B cell (primary cell): ENCODE data around the gene SRSF2. TPM values are rescaled to one million over a fixed set of nuclear protein-coding genes. Genes with fewer than 3 reads are reported as not detected.

ENCODE experiments used
- ATAC-seq: fragments of 200-7000 bp; cut with Tn5 transposase; one replicate; pipeline ENCODE4 v1.10.0; 2021; ENCODE audit warnings: low read depth, mild to moderate bottlenecking, moderate number of reproducible peaks, moderate library complexity
- CTCF ChIA-PET: fragments of 350-600 bp; sonication (Branson Sonifier 250); formaldehyde crosslinking; loops from one replicate; lab custom pipeline; 2021; ENCODE audit warnings: antibody characterized with exemption, inconsistent platforms; lab: Charles Lee
- POLR2A ChIA-PET: fragments of 350-600 bp; sonication (Branson Sonifier 250); formaldehyde crosslinking; loops from one replicate; lab custom pipeline; 2021; ENCODE audit warnings: antibody characterized with exemption; lab: Charles Lee
- DNase-seq: peaks from one replicate; pipeline ENCODE4 v3.0.0; 2013
- H2AFZ ChIP-seq: 2 replicates; pipeline ENCODE4 v1.6.1; 2012; ENCODE audit warnings: mild to moderate bottlenecking, low read depth, low read length; ENCODE audit not compliant: insufficient read depth, poor library complexity, severe bottlenecking
- H3K27ac ChIP-seq, 2 donors: 1 replicate in 1 of 2; 2 replicates in 1 of 2; pipeline ENCODE4 v1.5.1; 2012 to 2013; ENCODE audit warnings: low read length in 2 of 2, mild to moderate bottlenecking in 2 of 2, moderate library complexity in 1 of 2
- H3K27me3 ChIP-seq, 4 experiments: fragments of 200-600 bp in 1 of 4; sonication (generic) in 1 of 4; replicated peaks in 1 of 4; 1 replicate in 2 of 4; 2 replicates in 2 of 4; pipeline versions ENCODE4 v1.6.1 to v1.7.0; 2013 to 2016; ENCODE audit warnings: low read length in 3 of 4, mild to moderate bottlenecking in 2 of 4, mixed read lengths in 1 of 4, moderate library complexity in 1 of 4; ENCODE audit not compliant: insufficient read depth in 4 of 4, control insufficient read depth in 3 of 4; ENCODE audit errors: control extremely low read depth in 1 of 4
- H3K36me3 ChIP-seq, 2 experiments: replicated peaks in 1 of 2; 1 replicate in 1 of 2; 2 replicates in 1 of 2; pipeline versions ENCODE4 v1.6.1 to v1.7.1; 2013; ENCODE audit warnings: low read length in 1 of 2; ENCODE audit not compliant: insufficient read depth in 2 of 2, control insufficient read depth in 1 of 2; ENCODE audit errors: control extremely low read depth in 1 of 2, extremely low read depth in 1 of 2
- H3K4me1 ChIP-seq, 2 donors: fragments of 200-600 bp in 1 of 2; sonication (generic) in 1 of 2; 1 replicate in 1 of 2; 2 replicates in 1 of 2; pipeline versions ENCODE4 v1.5.1 to v1.6.1; 2013 to 2017; ENCODE audit warnings: low read length in 2 of 2; ENCODE audit not compliant: control insufficient read depth in 2 of 2, insufficient read depth in 2 of 2
- H3K4me2 ChIP-seq: replicated peaks from 2 replicates; pipeline ENCODE3; 2012; ENCODE audit warnings: mild to moderate bottlenecking, low read depth, low read length; ENCODE audit not compliant: poor library complexity, severe bottlenecking
- H3K4me3 ChIP-seq, 5 experiments: fragments of 200-600 bp in 1 of 5; sonication (generic) in 1 of 5; 1 replicate in 3 of 5; 2 replicates in 2 of 5; pipeline versions ENCODE4 v1.5.1 to v1.7.0; 2011 to 2016; ENCODE audit warnings: low read length in 4 of 5, mild to moderate bottlenecking in 4 of 5, low read depth in 2 of 5, control low read depth in 1 of 5, moderate library complexity in 1 of 5; ENCODE audit not compliant: insufficient read depth in 1 of 5; ENCODE audit errors: control extremely low read depth in 1 of 5, extremely low read depth in 1 of 5
- H3K79me2 ChIP-seq: fragments of 200-600 bp; sonication (generic); one replicate; pipeline ENCODE4 v1.6.0; 2016; ENCODE audit warnings: low read length; ENCODE audit not compliant: control insufficient read depth, insufficient read depth
- H3K9ac ChIP-seq: fragments of 200-600 bp; sonication (generic); 2 replicates; pipeline ENCODE4 v1.6.1; 2017; ENCODE audit warnings: mild to moderate bottlenecking, low read length, moderate library complexity
- H3K9me3 ChIP-seq, 3 donors: one replicate each; pipeline versions ENCODE4 v1.6.1 to v1.7.1; 2013; ENCODE audit warnings: low read length in 2 of 3; ENCODE audit not compliant: control insufficient read depth in 2 of 3, insufficient read depth in 1 of 3; ENCODE audit errors: control extremely low read depth in 1 of 3
- H4K20me1 ChIP-seq: 2 replicates; pipeline ENCODE4 v1.6.0; 2012; ENCODE audit warnings: mild to moderate bottlenecking, low read length; ENCODE audit not compliant: insufficient read depth, control insufficient read depth, poor library complexity, severe bottlenecking
- H3K27ac Mint-ChIP-seq: one replicate; pipeline ENCODE4 v1.8.0; 2021; ENCODE audit warnings: mixed read lengths
- H3K27me3 Mint-ChIP-seq: one replicate; pipeline ENCODE4 v1.8.0; 2021; ENCODE audit warnings: mixed read lengths
- H3K4me1 Mint-ChIP-seq: one replicate; pipeline ENCODE4 v1.8.0; 2021; ENCODE audit warnings: mixed read lengths
- H3K4me3 Mint-ChIP-seq: one replicate; pipeline ENCODE4 v1.8.0; 2021; ENCODE audit warnings: mixed read lengths
- H3K9me3 Mint-ChIP-seq: one replicate; pipeline ENCODE4 v1.8.0; 2022; ENCODE audit warnings: mixed read lengths; ENCODE audit not compliant: insufficient read depth
- CTCF ChIP-seq: fragments of 200-600 bp; IDR thresholded peaks from one replicate; pipeline ENCODE4 v1.8.0; 2022; ENCODE audit warnings: antibody characterized with exemption, mild to moderate bottlenecking
- EZH2 ChIP-seq: IDR thresholded peaks from 2 replicates; pipeline ENCODE4 v1.6.1; 2012; ENCODE audit warnings: borderline replicate concordance, low read depth, mild to moderate bottlenecking, moderate library complexity, low read length; ENCODE audit not compliant: insufficient read depth, poor library complexity, severe bottlenecking
- WGBS: methylation state at CpG from one replicate; pipeline ENCODE4 v1.1.5; 2013; ENCODE audit warnings: missing lambda C conversion rate; ENCODE audit not compliant: insufficient coverage; 5-methylcytosine and 5-hydroxymethylcytosine counted together
- intact Hi-C: fragments of 100-400 bp; cut with micrococcal nuclease; formaldehyde crosslinking; loops from one replicate; pipeline ENCODE4 v1.10.0; 2022
- polyA plus RNA-seq: library from polyadenylated mRNA; depleted of rRNA; stranded (reverse); fragments of >200 nt; gene quantifications from 2 replicates; pipeline ENCODE4 v1.2.3, GENCODE V29; 2012
- total RNA-seq, 2 donors: library from RNA; stranded (reverse); fragments of 120-200 nt in 1 of 2; gene quantifications; 1 replicate in 1 of 2; 2 replicates in 1 of 2; pipeline versions ENCODE4 v1.2.3 to v1.2.4, GENCODE V29; 2013 to 2022

SRSF2 gene
- total and polyA plus RNA-seq, 2 donors (not counting 1 experiment from before 2014, with no cell fraction given) = 362 to 764 TPM

GRCh38 chr17:76709077-76709950 lies 27.8 kb downstream of the SRSF2 start:
- CTCF ChIA-PET = no interaction called here
- WGBS = 98% methylated on average over 23 of the region's 29 CpGs
- H3K36me3 ChIP-seq = peaks cover 3 to 6% of the 10 kb centered on the region in 2 experiments
- H2AFZ ChIP-seq = peak overlapping the region; percentile 81
- no peaks in the 10 kb centered on the region for H3K9me3 ChIP-seq
- H3K27ac Mint-ChIP-seq = peak overlapping the region; percentile 56
- ATAC-seq (no peak), DNase-seq (no peak)
- POLR2A ChIA-PET = no interaction called here
- no peak overlapping the region for H3K9ac ChIP-seq
- H3K4me1 Mint-ChIP-seq = peaks cover 14% of the 10 kb centered on the region
- H3K27me3 Mint-ChIP-seq = no peaks in the 10 kb centered on the region
- H3K79me2 ChIP-seq = peaks cover 17% of the 10 kb centered on the region
- H4K20me1 ChIP-seq = peaks cover 6% of the 10 kb centered on the region
- intact Hi-C loops = no loop called here
- H3K9me3 Mint-ChIP-seq = no peaks in the 10 kb centered on the region
- peak overlapping the region; percentile 81 for H3K4me3 Mint-ChIP-seq
- TF ChIP-seq EZH2 (no peak), CTCF (no peak)
- no peaks in the 10 kb centered on the region for H3K27me3 ChIP-seq
- peaks cover 11 to 14% of the 10 kb centered on the region in 2 donors for H3K4me1 ChIP-seq
- no peak overlapping the region for H3K27ac ChIP-seq
- H3K4me2 ChIP-seq = peak overlapping the region; percentile 85
- H3K4me3 ChIP-seq = no peak overlapping the region
